ENCODE results near the gene SLC6A16.

The SLC6A16 gene

DNA sequence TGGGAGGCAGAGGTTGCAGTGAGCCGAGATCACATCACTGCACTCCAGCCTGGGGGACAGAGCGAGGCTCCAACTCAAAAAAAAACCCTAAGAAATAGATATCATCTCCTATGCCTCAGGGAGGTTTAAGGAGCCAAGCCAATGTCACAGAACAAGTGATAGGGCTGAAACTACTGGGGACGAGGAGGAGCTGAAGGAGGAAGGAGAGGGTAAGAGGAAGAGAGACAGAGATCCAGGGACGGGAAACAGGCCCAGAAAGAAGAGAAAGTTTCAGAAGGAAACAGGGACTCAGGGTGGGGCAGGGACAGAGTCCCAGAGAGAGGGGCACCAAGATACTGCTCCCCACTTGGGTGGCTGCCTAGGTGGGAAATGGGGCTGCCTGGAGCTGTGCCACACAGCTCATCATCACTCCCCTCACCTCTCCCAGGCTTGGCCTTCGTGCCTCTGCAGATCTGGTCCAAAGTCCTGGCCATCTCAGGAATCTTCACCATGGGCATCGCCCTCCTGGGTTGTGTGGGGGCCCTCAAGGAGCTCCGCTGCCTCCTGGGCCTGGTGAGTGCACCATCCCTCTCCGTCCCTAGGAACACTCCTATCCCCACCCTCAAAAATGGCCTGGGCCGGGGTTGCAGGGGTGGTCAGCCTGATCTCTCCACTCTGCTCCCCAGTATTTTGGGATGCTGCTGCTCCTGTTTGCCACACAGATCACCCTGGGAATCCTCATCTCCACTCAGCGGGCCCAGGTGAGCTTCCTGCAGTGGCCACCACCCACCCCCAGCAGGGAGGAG is 11.7 kb upstream of the SLC6A16 start:
- Histone ChIP-seq H3K4me3 (ENCODE audit: low read length) (peak overlapping the region; percentile 90), H2AFZ (ENCODE audit: low read depth, low read length) (no peak overlapping the region), H3K9me3 (ENCODE audit: insufficient read depth, low read length) (no peaks in the 10 kb centered on the region), H3K27ac (ENCODE audit: low read length) (peak overlapping the region; percentile 99), H3K27me3 (ENCODE audit: low read depth, low read length) (no peaks in the 10 kb centered on the region), H3K36me3 (replicated peaks; ENCODE audit: low read depth, low read length) (peaks cover 59% of the 10 kb centered on the region), H3K9ac (ENCODE audit: low read length) (peak overlapping the region; percentile 99), H3K79me2 (ENCODE audit: low read length) (peaks cover 56% of the 10 kb centered on the region), H3K4me1 (ENCODE audit: low read length) (peaks cover 90% of the 10 kb centered on the region), H3K4me2 (ENCODE audit: low read length) (peak overlapping the region; percentile 100), H4K20me1 (ENCODE audit: insufficient read depth, low read length) (peaks cover 40% of the 10 kb centered on the region)
- no peak for TF ChIP-seq EZH2phosphoT487 (IDR thresholded peaks at IDR 0.05; ENCODE audit: low read depth)
- TF ChIP-seq, protein P1, sequence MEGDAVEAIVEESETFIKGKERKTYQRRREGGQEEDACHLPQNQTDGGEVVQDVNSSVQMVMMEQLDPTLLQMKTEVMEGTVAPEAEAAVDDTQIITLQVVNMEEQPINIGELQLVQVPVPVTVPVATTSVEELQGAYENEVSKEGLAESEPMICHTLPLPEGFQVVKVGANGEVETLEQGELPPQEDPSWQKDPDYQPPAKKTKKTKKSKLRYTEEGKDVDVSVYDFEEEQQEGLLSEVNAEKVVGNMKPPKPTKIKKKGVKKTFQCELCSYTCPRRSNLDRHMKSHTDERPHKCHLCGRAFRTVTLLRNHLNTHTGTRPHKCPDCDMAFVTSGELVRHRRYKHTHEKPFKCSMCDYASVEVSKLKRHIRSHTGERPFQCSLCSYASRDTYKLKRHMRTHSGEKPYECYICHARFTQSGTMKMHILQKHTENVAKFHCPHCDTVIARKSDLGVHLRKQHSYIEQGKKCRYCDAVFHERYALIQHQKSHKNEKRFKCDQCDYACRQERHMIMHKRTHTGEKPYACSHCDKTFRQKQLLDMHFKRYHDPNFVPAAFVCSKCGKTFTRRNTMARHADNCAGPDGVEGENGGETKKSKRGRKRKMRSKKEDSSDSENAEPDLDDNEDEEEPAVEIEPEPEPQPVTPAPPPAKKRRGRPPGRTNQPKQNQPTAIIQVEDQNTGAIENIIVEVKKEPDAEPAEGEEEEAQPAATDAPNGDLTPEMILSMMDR (IDR thresholded peaks at IDR 0.05; ENCODE audit: low read depth, low read length), result no peak

DNA sequence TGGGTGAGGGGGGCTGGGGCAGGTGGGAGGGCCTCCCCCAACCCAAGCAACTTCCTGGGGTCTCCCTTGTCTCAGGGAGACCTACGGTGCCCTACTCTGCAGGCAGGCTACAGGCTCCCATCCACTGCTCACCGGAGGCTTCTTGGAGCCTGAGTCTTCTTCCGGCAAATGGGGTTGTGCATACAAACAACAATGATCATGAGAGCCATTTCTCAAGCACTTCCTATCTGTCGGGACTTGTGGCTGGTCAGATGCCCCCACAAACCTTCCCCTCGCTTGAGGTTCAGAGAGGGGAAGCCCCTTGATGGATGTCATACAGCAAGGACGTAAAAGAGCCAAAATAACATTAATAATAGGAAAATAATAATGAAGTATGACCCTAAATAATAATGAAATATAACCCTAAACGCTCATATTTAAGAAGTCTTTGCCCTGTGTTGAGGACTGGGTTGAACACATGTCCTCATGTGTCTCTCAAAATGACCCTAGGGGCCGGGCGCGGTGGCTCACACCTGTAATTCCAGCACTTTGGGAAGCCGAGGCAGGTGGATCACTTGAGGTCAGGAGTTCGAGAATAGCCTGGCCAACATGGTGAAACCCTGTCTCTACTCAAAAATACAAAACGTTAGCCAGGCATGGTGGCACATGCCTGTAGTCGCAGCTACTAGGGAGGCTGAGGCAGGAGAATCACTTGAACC is 10.9 kb upstream of the SLC6A16 start:
- TF ChIP-seq, protein P1 (IDR thresholded peaks at IDR 0.05; ENCODE audit: low read depth, low read length), result no peak
- TF ChIP-seq EZH2phosphoT487 (IDR thresholded peaks at IDR 0.05; ENCODE audit: low read depth), result no peak
- Histone ChIP-seq H3K27ac (ENCODE audit: low read length) (peak overlapping the region; percentile 99), H3K36me3 (replicated peaks; ENCODE audit: low read depth, low read length) (peaks cover 51% of the 10 kb centered on the region), H3K4me3 (ENCODE audit: low read length) (peak overlapping the region; percentile 90), H4K20me1 (ENCODE audit: insufficient read depth, low read length) (peaks cover 36% of the 10 kb centered on the region), H3K9ac (ENCODE audit: low read length) (peak overlapping the region; percentile 99), H3K79me2 (ENCODE audit: low read length) (peaks cover 58% of the 10 kb centered on the region), H3K4me1 (ENCODE audit: low read length) (peaks cover 90% of the 10 kb centered on the region), H3K27me3 (ENCODE audit: low read depth, low read length) (no peaks in the 10 kb centered on the region), H3K9me3 (ENCODE audit: insufficient read depth, low read length) (no peaks in the 10 kb centered on the region), H3K4me2 (ENCODE audit: low read length) (peak overlapping the region; percentile 100), H2AFZ (ENCODE audit: low read depth, low read length) (no peak overlapping the region)

DNA sequence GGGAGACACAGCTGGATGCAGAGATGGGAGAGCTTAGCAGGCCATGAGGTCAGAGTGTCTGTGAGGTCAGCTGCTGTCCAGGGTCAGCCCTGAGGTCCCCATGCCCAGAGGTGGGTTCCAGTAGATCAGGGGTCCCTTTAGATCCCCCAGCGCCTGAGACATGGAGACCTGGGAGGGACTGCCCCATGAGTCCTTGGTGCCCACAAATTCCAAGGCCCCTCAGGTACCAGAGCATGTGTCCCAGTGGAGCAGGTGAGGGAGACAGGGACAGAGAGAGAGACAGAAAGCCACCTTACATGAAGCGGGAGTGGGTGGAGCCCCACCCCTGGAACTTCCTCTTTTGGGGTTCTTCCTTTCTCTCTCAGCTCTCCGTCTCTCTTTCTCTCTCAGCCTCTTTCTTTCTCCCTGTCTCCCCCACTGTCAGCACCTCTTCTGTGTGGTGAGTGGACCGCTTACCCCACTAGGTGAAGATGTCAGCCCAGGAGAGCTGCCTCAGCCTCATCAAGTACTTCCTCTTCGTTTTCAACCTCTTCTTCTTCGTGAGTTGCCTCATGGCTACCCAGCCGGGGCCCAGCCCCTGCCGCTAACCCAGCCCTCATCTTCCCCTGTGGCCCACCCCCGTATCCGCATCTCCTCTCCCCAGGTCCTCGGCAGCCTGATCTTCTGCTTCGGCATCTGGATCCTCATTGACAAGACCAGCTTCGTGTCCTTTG is 10.2 kb upstream of the SLC6A16 start, which contains the start of gene CD37:
TSS of gene CD37 (plus strand) at position 336 of the 713 bp plus-strand sequence. CDS start at position 471, 135 bp downstream.
- TF ChIP-seq EZH2phosphoT487 (IDR thresholded peaks at IDR 0.05; ENCODE audit: low read depth), result no peak
- TF ChIP-seq, protein P1 (IDR thresholded peaks at IDR 0.05; ENCODE audit: low read depth, low read length), result no peak
- peaks cover 29% of the 10 kb centered on the region for H4K20me1 ChIP-seq (ENCODE audit: insufficient read depth, low read length)
- peak within 1 kb of the TSS; percentile 99 for H3K27ac ChIP-seq (ENCODE audit: low read length)
- peaks cover 62% of the 10 kb centered on the region for H3K79me2 ChIP-seq (ENCODE audit: low read length)
- H3K27me3 ChIP-seq (ENCODE audit: low read depth, low read length), result no peaks in the 10 kb centered on the region
- H3K4me3 ChIP-seq (ENCODE audit: low read length), result peak within 1 kb of the TSS; percentile 90
- H3K36me3 ChIP-seq (replicated peaks; ENCODE audit: low read depth, low read length), result peaks cover 44% of the 10 kb centered on the region
- H3K4me1 ChIP-seq (ENCODE audit: low read length), result peaks cover 90% of the 10 kb centered on the region
- no peaks in the 10 kb centered on the region for H3K9me3 ChIP-seq (ENCODE audit: insufficient read depth, low read length)
- H2AFZ ChIP-seq (ENCODE audit: low read depth, low read length), result no peak within 1 kb of the TSS
- peak within 1 kb of the TSS; percentile 100 for H3K4me2 ChIP-seq (ENCODE audit: low read length)
- peak within 1 kb of the TSS; percentile 99 for H3K9ac ChIP-seq (ENCODE audit: low read length)
